ENCODE data around the gene PIK3C2G. TPM values are rescaled to one million over a fixed set of nuclear protein-coding genes. Genes with fewer than 3 reads are reported as not detected.

The PIK3C2G gene
- total RNA-seq, 1 experiment from 2014 or later = not detected

GRCh38 chr12:18290386-18290785, 29.1 kb downstream of the PIK3C2G start:
- TF ChIP-seq RAD21 (IDR thresholded peaks at IDR 0.05; ENCODE audit: low read depth) = no peak
- TF ChIP-seq ZBTB33 (IDR thresholded peaks at IDR 0.05; ENCODE audit: extremely low read depth, insufficient replicate concordance, low read length) = no peak
- TF ChIP-seq MAX (IDR thresholded peaks at IDR 0.05) = no peak
- POLR2A ChIA-PET = no interaction called here

GRCh38 chr12:18294889-18295288, 33.6 kb downstream of the PIK3C2G start:
- no peak overlapping the region for H3K9ac ChIP-seq (ENCODE audit: low read length)
- intact Hi-C loops (cut with micrococcal nuclease) = no loop called here
- no peaks in the 10 kb centered on the region for H3K9me3 ChIP-seq (ENCODE audit: control insufficient read depth in 1 of 2, insufficient read depth in 1 of 2, low read depth in 1 of 2, low read length in 2 of 2)
- H4K20me1 ChIP-seq (ENCODE audit: insufficient read depth) = no peaks in the 10 kb centered on the region
- H3K4me3 ChIP-seq (replicated peaks in 1 of 2; ENCODE audit: low read depth in 1 of 2, low read length in 2 of 2) = no peak overlapping the region
- no peak overlapping the region for H3K27ac ChIP-seq (ENCODE audit: low read depth, low read length)
- no peak overlapping the region for H3K4me2 ChIP-seq (ENCODE audit: low read length)
- no peaks in the 10 kb centered on the region for H3K9me2 ChIP-seq (ENCODE audit: insufficient read depth)
- no peaks in the 10 kb centered on the region for H3K36me3 ChIP-seq (ENCODE audit: control insufficient read depth in 1 of 2, insufficient read depth in 2 of 2, low read length in 2 of 2)
- H3K27me3 ChIP-seq (ENCODE audit: insufficient read depth, low read length) = no peaks in the 10 kb centered on the region
- ATAC-seq (no peak), DNase-seq (ENCODE audit: low read depth, low spot score) (no peak)
- POLR2A ChIA-PET = no interaction called here
- H2AFZ ChIP-seq (ENCODE audit: low read depth, low read length, poor library complexity, severe bottlenecking) = no peak overlapping the region
- no TSS peak for BruUV-seq (replicated peaks)
- H3K79me2 ChIP-seq (ENCODE audit: insufficient read depth, low read length) = no peaks in the 10 kb centered on the region
- TF ChIP-seq SP1 (IDR thresholded peaks at IDR 0.05; ENCODE audit: low read depth) = no peak
- TF ChIP-seq ATF3 (IDR thresholded peaks at IDR 0.05) = no peak
- TF ChIP-seq TCF7L2 (IDR thresholded peaks at IDR 0.05; ENCODE audit: borderline replicate concordance, extremely low read depth, insufficient read depth, insufficient read length) = no peak
- TF ChIP-seq SRF (IDR thresholded peaks at IDR 0.05; ENCODE audit: low read depth) = no peak
- TF ChIP-seq CEBPB (IDR thresholded peaks at IDR 0.05; ENCODE audit: low read depth) = no peak
- RAD21 ChIA-PET (ENCODE audit: low non-redundant PET in 1 of 2, low total read pairs in 2 of 2, uncharacterized antibody in 2 of 2, unreplicated experiment in 2 of 2) = no interaction called here
- H3K4me1 ChIP-seq (ENCODE audit: control insufficient read depth in 1 of 2, insufficient read depth in 2 of 2, low read length in 2 of 2) = no peaks in the 10 kb centered on the region
- CTCF ChIA-PET = no interaction called here

More at GRCh38 chr12:18290386-18290785, 29.1 kb downstream of the PIK3C2G start:
- Histone ChIP-seq H4K20me1 (ENCODE audit: insufficient read depth) (no peaks in the 10 kb centered on the region), H3K4me1 (ENCODE audit: control insufficient read depth in 1 of 2, insufficient read depth in 2 of 2, low read length in 2 of 2) (no peaks in the 10 kb centered on the region), H3K9me3 (ENCODE audit: control insufficient read depth in 1 of 2, insufficient read depth in 1 of 2, low read depth in 1 of 2, low read length in 2 of 2) (no peaks in the 10 kb centered on the region), H3K27ac (ENCODE audit: low read depth, low read length) (no peak overlapping the region), H2AFZ (ENCODE audit: low read depth, low read length, poor library complexity, severe bottlenecking) (no peak overlapping the region), H3K79me2 (ENCODE audit: insufficient read depth, low read length) (no peaks in the 10 kb centered on the region), H3K9me2 (ENCODE audit: insufficient read depth) (no peaks in the 10 kb centered on the region), H3K36me3 (ENCODE audit: control insufficient read depth in 1 of 2, insufficient read depth in 2 of 2, low read length in 2 of 2) (no peaks in the 10 kb centered on the region), H3K27me3 (ENCODE audit: insufficient read depth, low read length) (no peaks in the 10 kb centered on the region), H3K4me3 (replicated peaks in 1 of 2; ENCODE audit: low read depth in 1 of 2, low read length in 2 of 2) (no peak overlapping the region), H3K9ac (ENCODE audit: low read length) (no peak overlapping the region), H3K4me2 (ENCODE audit: low read length) (no peak overlapping the region)
- ATAC-seq (no peak), DNase-seq (ENCODE audit: low read depth, low spot score) (no peak)
- CTCF ChIA-PET = interaction anchor here (1.1 kb wide), 1 partner anchor 65 kb away, joined by 4 read pairs; no protein-coding TSS in a partner anchor
- BruUV-seq (replicated peaks) = no TSS peak
- intact Hi-C loops (cut with micrococcal nuclease) = no loop called here
- RAD21 ChIA-PET (ENCODE audit: low non-redundant PET in 1 of 2, low total read pairs in 2 of 2, uncharacterized antibody in 2 of 2, unreplicated experiment in 2 of 2) = no interaction called here

All from HCT116 (cell line).